ENCODE data around the gene BRSK1.

BRSK1 gene

GRCh38 chr19:55350620-55351315, 67.0 kb downstream of the BRSK1 start:
- no peak for TF ChIP-seq GATA3 (IDR thresholded peaks at IDR 0.05; ENCODE audit: low read depth, low read length)
- no peak for TF ChIP-seq GATA2 (IDR thresholded peaks at IDR 0.05; ENCODE audit: low read depth, low read length)

GRCh38 chr19:55352040-55352439, 68.2 kb downstream of the BRSK1 start:
- TF ChIP-seq GATA2 (IDR thresholded peaks at IDR 0.05; ENCODE audit: low read depth, low read length) (no peak), GATA3 (IDR thresholded peaks at IDR 0.05; ENCODE audit: low read depth, low read length) (no peak)

- no peak for TF ChIP-seq GATA2 (IDR thresholded peaks at IDR 0.05; ENCODE audit: low read depth, low read length)
- no peak for TF ChIP-seq GATA3 (IDR thresholded peaks at IDR 0.05; ENCODE audit: low read depth, low read length)
These were observed 68.8 kb downstream of the BRSK1 start for GRCh38 chr19:55352549-55353145.

- TF ChIP-seq GATA2 (IDR thresholded peaks at IDR 0.05; ENCODE audit: low read depth, low read length), result no peak
- TF ChIP-seq GATA3 (IDR thresholded peaks at IDR 0.05; ENCODE audit: low read depth, low read length), result no peak
These were observed 69.6 kb downstream of the BRSK1 start for GRCh38 chr19:55353356-55353802.

DNA sequence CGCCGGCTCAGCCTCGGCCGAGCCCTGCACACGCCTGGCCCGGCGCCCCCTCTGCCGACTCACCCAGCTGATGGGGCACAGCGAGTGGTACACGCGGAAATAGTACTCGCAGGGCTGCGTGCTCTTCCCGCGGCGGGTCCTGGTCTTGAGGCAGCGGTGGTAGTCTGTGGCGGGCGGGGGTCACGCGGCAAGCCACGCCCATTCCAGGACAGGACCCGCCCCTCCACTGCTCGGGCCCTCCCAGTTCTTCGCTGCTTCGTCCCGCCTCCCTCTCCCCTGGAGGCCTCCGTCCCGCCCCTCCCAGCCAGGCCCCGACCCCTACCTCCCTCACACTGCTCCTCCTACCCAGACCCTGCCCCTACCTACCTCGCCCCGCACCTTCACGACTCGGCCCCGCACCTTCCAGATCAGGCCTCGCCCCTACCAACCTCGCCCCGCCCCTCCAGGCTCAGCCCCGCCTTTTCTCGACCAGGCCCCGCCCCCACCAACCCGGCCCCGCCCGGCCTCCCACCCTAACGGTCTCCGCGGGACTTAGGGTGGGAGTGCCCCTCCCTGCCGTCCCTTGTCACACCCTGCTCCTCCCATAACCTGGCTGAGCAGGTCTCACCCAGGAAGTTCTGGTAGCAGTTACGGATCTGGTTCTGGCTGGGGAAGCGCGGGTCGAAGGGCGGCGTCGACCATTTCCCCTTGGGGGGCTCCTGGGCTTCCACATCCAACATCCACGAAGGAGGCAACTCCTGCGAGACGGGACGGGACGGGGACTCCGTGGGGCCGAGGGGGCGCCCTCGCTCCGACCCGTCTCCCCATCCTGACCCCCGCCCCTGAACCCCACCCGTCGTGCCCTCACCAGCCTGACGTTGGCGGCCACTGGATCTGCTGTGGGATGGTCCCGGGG, 70.3 kb downstream of the BRSK1 start:
- TF ChIP-seq GATA2 (IDR thresholded peaks at IDR 0.05; ENCODE audit: low read depth, low read length) (no peak), GATA3 (IDR thresholded peaks at IDR 0.05; ENCODE audit: low read depth, low read length) (no peak)

- TF ChIP-seq GATA3 (IDR thresholded peaks at IDR 0.05; ENCODE audit: low read depth, low read length) (no peak), GATA2 (IDR thresholded peaks at IDR 0.05; ENCODE audit: low read depth, low read length) (no peak)
These were observed 71.0 kb downstream of the BRSK1 start, which contains the start of gene COX6B2 for GRCh38 chr19:55354698-55355212. TSS of gene COX6B2 (minus strand) at chr19:55354719. CDS start at chr19:55354521, 198 bp downstream.

GRCh38 chr19:55355213-55355821, 71.5 kb downstream of the BRSK1 start:
- TF ChIP-seq GATA3 (IDR thresholded peaks at IDR 0.05; ENCODE audit: low read depth, low read length), result no peak
- TF ChIP-seq GATA2 (IDR thresholded peaks at IDR 0.05; ENCODE audit: low read depth, low read length), result no peak

DNA sequence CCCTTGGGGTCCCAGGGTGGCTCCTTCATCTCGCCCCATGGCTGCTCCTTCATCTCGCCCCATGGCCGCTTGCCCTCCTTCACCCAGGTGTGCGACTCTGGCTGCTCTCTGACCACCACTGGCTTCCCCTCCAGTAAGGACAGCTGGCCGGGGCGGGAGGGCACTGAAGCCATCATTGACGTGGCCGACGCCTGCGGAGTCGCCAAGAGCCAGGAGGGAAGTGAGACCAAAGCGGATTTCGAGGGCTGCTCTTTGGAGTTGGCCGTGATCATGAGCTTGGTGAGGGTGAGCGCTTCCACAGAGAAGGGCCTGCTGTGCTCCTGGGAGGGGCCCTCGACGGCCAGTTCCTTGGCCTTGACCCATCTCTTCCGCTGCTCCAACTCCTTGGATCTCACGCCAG, 74.7 kb downstream of the BRSK1 start:
- no peak for TF ChIP-seq GATA3 (IDR thresholded peaks at IDR 0.05; ENCODE audit: low read depth, low read length)

DNA sequence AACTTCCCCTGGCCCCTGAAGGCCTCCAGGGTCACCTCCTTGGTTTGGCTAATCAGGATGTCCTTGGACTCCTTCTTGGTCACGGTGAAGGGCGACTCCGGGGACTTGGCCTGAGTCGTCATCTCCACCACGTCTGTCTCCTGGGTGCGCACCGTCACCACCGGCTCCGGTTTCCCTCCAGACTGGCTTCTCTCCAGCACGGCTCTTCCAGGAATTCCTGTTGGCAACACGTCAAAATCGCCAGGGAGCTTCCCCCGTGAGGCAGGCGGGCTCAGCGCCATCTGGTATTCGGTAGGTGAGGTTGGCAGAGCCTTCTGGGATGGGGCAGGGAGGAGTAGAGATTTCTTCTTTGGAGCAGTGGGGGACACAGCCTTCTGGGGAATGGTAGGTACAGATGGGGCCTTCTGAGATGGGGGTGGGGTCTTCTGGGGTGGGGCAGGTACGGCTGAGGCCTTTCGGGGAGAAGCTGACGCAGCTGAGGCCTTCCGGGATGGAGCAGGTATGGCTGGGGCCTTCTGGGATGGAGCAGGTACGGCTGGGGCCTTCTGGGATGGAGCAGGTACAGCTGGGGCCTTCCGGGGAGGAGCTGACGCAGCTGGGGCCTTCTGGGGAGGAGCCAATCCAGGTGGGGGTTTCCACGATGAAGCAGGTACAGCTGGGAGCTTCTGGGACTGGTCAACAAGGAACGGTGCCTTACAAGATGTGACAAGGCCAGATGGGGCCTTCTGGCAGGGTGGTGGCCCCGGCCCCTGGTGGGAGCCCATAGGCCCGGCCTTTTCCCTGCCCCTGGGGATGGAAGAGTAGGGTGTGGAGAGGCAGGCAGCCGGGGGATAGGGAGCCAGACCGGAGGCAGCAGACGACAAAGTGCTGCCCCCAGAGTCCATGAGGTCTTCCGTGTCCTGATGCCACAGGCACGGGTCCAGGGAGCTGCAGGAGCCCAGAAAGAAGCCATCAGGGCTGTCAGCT, 75.4 kb downstream of the BRSK1 start:
- TF ChIP-seq GATA2 (IDR thresholded peaks at IDR 0.05; ENCODE audit: low read depth, low read length), result no peak
- no peak for TF ChIP-seq GATA3 (IDR thresholded peaks at IDR 0.05; ENCODE audit: low read depth, low read length)

- no peak for TF ChIP-seq GATA3 (IDR thresholded peaks at IDR 0.05; ENCODE audit: low read depth, low read length)
- no peak for TF ChIP-seq GATA2 (IDR thresholded peaks at IDR 0.05; ENCODE audit: low read depth, low read length)
These were observed 77.1 kb downstream of the BRSK1 start for GRCh38 chr19:55360902-55361301.
